OCI-LY1 (cell line): ENCODE results near the gene SENP1.

Experiments used
- H2AFZ ChIP-seq: fragments of 200-600 bp; sonication (generic), shearing (Covaris generic); 2 replicates; pipeline ENCODE4 v1.6.0; 2014; ENCODE audit warnings: antibody characterized with exemption, mild to moderate bottlenecking, low read length
- H3F3A ChIP-seq: fragments of 200-600 bp; sonication (generic), shearing (Covaris generic); 2 replicates; pipeline ENCODE4 v1.6.0; 2014; ENCODE audit warnings: mild to moderate bottlenecking, antibody characterized with exemption, low read length, moderate library complexity; ENCODE audit not compliant: insufficient read depth
- H3K27ac ChIP-seq: fragments of 200-600 bp; sonication (generic); 2 replicates; pipeline ENCODE4 v1.5.1; 2014; ENCODE audit warnings: low read length, mixed run types, mild to moderate bottlenecking, low read depth; ENCODE audit not compliant: poor library complexity, severe bottlenecking
- H3K27me3 ChIP-seq: fragments of 200-600 bp; sonication (generic); 2 replicates; pipeline ENCODE4 v1.6.0; 2014; ENCODE audit warnings: antibody characterized with exemption, mild to moderate bottlenecking, low read length, moderate library complexity; ENCODE audit not compliant: insufficient read depth
- H3K36me3 ChIP-seq: fragments of 200-600 bp; sonication (generic); 2 replicates; pipeline ENCODE4 v1.6.1; 2014; ENCODE audit warnings: mild to moderate bottlenecking, antibody characterized with exemption, low read length, moderate library complexity, mixed read lengths; ENCODE audit not compliant: insufficient read depth
- H3K4me1 ChIP-seq: fragments of 200-600 bp; sonication (generic); 2 replicates; pipeline ENCODE4 v1.5.1; 2014; ENCODE audit warnings: mild to moderate bottlenecking, low read length, moderate library complexity; ENCODE audit not compliant: insufficient read depth, severe bottlenecking
- H3K4me2 ChIP-seq: fragments of 200-600 bp; sonication (generic), shearing (Covaris generic); 2 replicates; pipeline ENCODE4 v1.6.1; 2014; ENCODE audit warnings: low read length
- H3K4me3 ChIP-seq: fragments of 200-600 bp; sonication (generic); 2 replicates; pipeline ENCODE4 v1.5.1; 2014; ENCODE audit warnings: low read length, low read depth, mild to moderate bottlenecking, mixed read lengths; ENCODE audit not compliant: poor library complexity, severe bottlenecking
- H3K79me2 ChIP-seq: fragments of 200-600 bp; shearing (Covaris generic); 2 replicates; pipeline ENCODE4 v1.6.1; 2016; ENCODE audit warnings: mixed run types, low read length, mixed read lengths; ENCODE audit not compliant: insufficient read depth
- H3K9ac ChIP-seq: fragments of 200-600 bp; sonication (generic), shearing (Covaris generic); 2 replicates; pipeline ENCODE4 v1.6.1; 2014; ENCODE audit warnings: mild to moderate bottlenecking, low read length, mixed read lengths
- H3K9me2 ChIP-seq: fragments of 200-600 bp; sonication (generic), shearing (Covaris generic); 2 replicates; pipeline ENCODE4 v1.6.1; 2014; ENCODE audit warnings: low read depth, mild to moderate bottlenecking, low read length, mixed read lengths
- H3K9me3 ChIP-seq: fragments of 200-600 bp; shearing (Covaris generic); 2 replicates; pipeline ENCODE4 v1.6.1; 2014; ENCODE audit warnings: low read length, mixed read lengths
- H4K20me1 ChIP-seq: fragments of 200-600 bp; sonication (generic), shearing (Covaris generic); 2 replicates; pipeline ENCODE4 v1.6.0; 2016; ENCODE audit warnings: mild to moderate bottlenecking, low read length; ENCODE audit not compliant: insufficient read depth
- CTCF ChIP-seq: fragments of 200-600 bp; sonication (generic), shearing (Covaris generic); IDR thresholded peaks from 2 replicates; pipeline ENCODE4 v1.5.1; 2017; ENCODE audit warnings: mild to moderate bottlenecking, antibody characterized with exemption, low read length, moderate library complexity, mixed read lengths
- EZH2 ChIP-seq: fragments of 200-600 bp; sonication (generic), shearing (Covaris generic); IDR thresholded peaks from 2 replicates; pipeline ENCODE4 v1.8.0; 2017; ENCODE audit warnings: borderline replicate concordance, mixed run types, mild to moderate bottlenecking, antibody characterized with exemption, low read length, moderate library complexity, mixed read lengths

SENP1 gene

GRCh38 chr12:48012070-48012469 lies 93.8 kb downstream of the SENP1 start:
- no peak overlapping the region for H3K9ac ChIP-seq
- H3K9me2 ChIP-seq, result no peaks in the 10 kb centered on the region
- no peak overlapping the region for H3K27ac ChIP-seq
- no peak overlapping the region for H3K4me2 ChIP-seq
- no peaks in the 10 kb centered on the region for H3K4me1 ChIP-seq
- H3F3A ChIP-seq, result no peaks in the 10 kb centered on the region
- 0 out of 2 replicates have a peak, but pooled peaks cover 9% of the 10 kb centered on the region for H3K27me3 ChIP-seq
- H3K36me3 ChIP-seq, result no peaks in the 10 kb centered on the region
- H3K79me2 ChIP-seq, result no peaks in the 10 kb centered on the region
- no peak overlapping the region for H2AFZ ChIP-seq
- TF ChIP-seq EZH2 (no peak), CTCF (no peak)
- no peaks in the 10 kb centered on the region for H4K20me1 ChIP-seq
- H3K9me3 ChIP-seq, result no peaks in the 10 kb centered on the region
- no peak overlapping the region for H3K4me3 ChIP-seq

- Histone ChIP-seq H3K36me3 (no peaks in the 10 kb centered on the region), H3K9me3 (no peaks in the 10 kb centered on the region), H3F3A (no peaks in the 10 kb centered on the region), H3K4me1 (no peaks in the 10 kb centered on the region), H3K4me2 (no peak overlapping the region), H3K27me3 (0 out of 2 replicates have a peak, but pooled peaks cover 7% of the 10 kb centered on the region), H2AFZ (no peak overlapping the region), H4K20me1 (no peaks in the 10 kb centered on the region), H3K9me2 (no peaks in the 10 kb centered on the region), H3K79me2 (no peaks in the 10 kb centered on the region), H3K9ac (no peak overlapping the region), H3K27ac (no peak overlapping the region), H3K4me3 (no peak overlapping the region)
- TF ChIP-seq EZH2 (no peak), CTCF (no peak)
Measured at GRCh38 chr12:48010366-48010970, 95.4 kb downstream of the SENP1 start.

GRCh38 chr12:48009471-48009870 lies 96.4 kb downstream of the SENP1 start:
- no peaks in the 10 kb centered on the region for H4K20me1 ChIP-seq
- TF ChIP-seq EZH2 (no peak), CTCF (no peak)
- 0 out of 2 replicates have a peak, but pooled peaks cover 7% of the 10 kb centered on the region for H3K27me3 ChIP-seq
- no peaks in the 10 kb centered on the region for H3K79me2 ChIP-seq
- H3K9me2 ChIP-seq, result no peaks in the 10 kb centered on the region
- H3K9me3 ChIP-seq, result no peaks in the 10 kb centered on the region
- no peaks in the 10 kb centered on the region for H3F3A ChIP-seq
- no peaks in the 10 kb centered on the region for H3K36me3 ChIP-seq
- H2AFZ ChIP-seq, result no peak overlapping the region
- no peaks in the 10 kb centered on the region for H3K4me1 ChIP-seq
- no peak overlapping the region for H3K27ac ChIP-seq
- no peak overlapping the region for H3K4me3 ChIP-seq
- H3K9ac ChIP-seq, result no peak overlapping the region
- H3K4me2 ChIP-seq, result no peak overlapping the region
